Forelimb muscle (tissue), 1 donor: ENCODE data around the gene VCY. TPM values are rescaled to one million over a fixed set of nuclear protein-coding genes. Genes with fewer than 3 reads are reported as not detected.
"Not testable (repeated sequence)": the region's sequence is repeated elsewhere in the genome, so short reads cannot be mapped to it uniquely, and the experiment has no call there.

Source experiments
- DNase-seq: peaks from one replicate; pipeline ENCODE4 v3.0.0-alpha.2; 2013; ENCODE audit warnings: low read depth
- polyA plus RNA-seq: library from polyadenylated mRNA; unstranded; fragments of 120-200 nt; gene quantifications from one replicate; pipeline ENCODE4 v1.2.1, GENCODE V29; 2013; ENCODE audit not compliant: insufficient read length

The VCY gene
- polyA plus RNA-seq: not detected

DNA sequence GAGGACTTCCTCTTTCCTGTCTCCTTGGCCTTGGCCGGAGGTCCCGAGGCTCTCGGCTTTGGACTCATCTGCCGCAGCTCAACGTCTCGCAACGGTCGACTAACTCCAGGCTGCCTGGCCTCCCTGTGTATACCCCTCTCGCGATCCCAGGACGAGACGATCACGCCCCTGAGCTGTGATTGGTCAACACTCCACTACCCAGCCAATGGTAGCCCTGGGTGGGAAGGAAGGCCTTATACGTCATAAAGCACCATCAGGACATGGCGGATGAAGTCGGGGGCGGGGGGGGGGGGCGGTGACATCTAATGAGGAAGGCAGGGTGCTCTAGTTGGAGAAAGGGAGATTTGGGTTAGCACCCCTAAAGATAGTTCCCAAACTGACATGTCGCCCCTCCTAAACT, at the start of gene VCY:
TSS of gene VCY (minus strand) at position 101 of the 400 bp plus-strand sequence. CDS start at position 68, 33 bp downstream.
- DNase-seq: not testable (repeated sequence)

DNA sequence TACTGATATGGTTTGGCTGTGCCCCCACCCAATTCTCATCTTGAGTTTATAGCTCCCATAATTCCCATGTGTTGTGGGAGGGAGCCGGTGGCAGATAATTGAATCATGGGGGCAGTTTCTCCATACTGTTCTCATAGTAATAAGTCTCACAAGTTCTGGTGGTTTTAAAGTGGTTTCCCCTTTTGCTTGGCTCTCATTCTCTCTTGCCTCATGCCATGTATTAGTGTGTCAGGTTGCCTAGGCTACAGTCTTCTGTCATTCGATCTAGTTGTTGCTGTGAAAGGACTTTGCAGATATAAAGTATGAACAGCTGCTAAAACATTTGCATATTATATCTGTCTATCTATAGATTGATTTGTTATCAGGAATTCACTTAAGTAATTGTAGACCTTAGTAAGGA, 44.1 kb upstream of the VCY start:
- DNase-seq: not testable (repeated sequence)

GRCh38 chrY:14011916-14012315, 25.6 kb upstream of the VCY start:
- DNase-seq: not testable (repeated sequence)

DNA sequence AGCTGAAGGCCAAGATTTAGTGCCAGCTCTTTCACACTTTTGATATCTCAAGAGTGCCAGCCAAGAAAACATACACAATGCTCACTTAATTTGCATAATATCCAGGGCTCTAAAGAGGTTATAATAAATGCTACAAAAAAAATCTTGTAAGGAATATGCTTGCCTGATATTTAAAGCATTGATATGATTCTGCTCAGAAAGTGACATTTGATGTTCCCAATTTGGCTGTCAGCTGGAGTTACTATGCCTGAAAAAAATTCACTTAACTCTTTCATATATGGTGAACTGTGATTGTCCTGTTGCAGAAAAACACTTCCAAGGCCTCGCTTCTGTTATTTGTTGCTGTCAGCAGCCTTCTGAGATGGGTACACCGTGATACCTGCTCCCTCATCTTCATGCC, 43.9 kb downstream of the VCY start:
- DNase-seq: not testable (repeated sequence)

Other genes starting within 250 kb of the VCY start
- gene VCY1B, start 69.8 kb upstream of the VCY start, polyA plus RNA-seq: not detected